HG02588 (cell line): Measurements from ENCODE around the gene TROAP.
"Not testable (repeated sequence)": the region's sequence is repeated elsewhere in the genome, so short reads cannot be mapped to it uniquely, and the experiment has no call there.

Experiments used
- ATAC-seq: cut with Tn5 transposase; IDR thresholded peaks from one replicate; pipeline ENCODE4 v1.9.1; 2021; ENCODE audit warnings: mild to moderate bottlenecking, moderate library complexity; ENCODE audit not compliant: unreplicated experiment

The TROAP gene

DNA sequence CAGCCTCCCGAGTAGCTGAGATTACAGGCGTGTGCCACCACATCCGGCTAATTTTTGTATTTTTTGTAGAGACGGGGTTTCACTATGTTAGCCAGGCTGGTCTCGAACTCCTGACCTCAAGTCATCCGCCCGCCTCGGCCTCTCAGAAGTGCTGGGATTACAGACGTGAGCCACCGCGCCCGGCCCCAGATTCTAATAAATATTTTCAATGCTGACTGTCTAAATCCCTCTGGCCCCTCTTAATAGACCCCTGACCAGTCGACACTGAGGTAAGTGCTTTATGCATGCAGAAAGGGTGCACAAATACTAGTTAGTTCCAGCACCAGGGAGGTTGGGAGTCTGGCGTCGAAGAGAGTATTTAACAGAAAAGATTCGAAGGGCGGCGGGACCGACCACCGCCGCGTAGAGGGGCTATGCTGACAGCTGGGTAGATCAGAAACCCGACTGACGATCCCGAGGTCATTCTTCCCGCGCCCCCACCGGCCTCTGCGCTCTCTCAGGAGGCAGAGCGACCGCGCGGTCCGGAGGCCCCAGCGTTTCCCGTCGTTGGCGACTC, 43.1 kb downstream of the TROAP start:
- ATAC-seq, result peak; percentile 11

DNA sequence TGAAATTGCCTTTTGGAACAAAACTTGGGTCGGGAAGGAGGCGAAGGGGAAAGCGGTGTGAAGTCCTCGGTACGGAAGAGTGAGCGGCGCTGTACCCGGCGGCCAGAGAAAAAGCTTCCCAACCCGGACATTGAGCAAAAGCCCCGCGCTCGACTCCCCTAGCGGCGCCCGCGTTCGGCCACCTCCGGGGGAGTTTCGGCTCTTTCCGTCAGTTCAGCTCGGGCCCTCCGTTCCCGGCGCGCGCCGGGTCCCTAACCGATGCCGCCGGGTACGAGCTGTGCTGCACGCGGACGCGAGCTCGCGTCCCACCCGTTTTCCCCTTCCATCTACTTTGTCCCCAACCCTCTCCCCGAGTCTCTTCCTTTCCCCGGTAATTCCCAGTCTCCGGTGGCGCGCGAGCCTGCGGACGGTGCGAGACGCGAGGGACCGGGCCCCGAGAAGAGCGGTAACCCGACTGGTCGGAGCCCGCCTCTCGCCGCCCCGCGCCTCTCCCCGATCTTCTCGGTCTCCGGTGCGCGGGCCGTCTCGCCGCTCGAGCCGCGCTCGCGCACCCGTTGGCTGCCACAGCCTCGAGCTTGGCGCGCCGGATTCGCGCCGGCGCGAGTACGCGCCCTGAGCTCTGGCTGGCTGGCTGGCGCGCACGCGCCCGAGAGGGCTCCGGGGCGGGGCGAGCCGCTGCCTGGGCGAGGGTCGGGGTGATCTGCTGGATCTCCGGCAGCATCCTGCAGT, 43.8 kb downstream of the TROAP start:
- peak; percentile 60 for ATAC-seq

DNA sequence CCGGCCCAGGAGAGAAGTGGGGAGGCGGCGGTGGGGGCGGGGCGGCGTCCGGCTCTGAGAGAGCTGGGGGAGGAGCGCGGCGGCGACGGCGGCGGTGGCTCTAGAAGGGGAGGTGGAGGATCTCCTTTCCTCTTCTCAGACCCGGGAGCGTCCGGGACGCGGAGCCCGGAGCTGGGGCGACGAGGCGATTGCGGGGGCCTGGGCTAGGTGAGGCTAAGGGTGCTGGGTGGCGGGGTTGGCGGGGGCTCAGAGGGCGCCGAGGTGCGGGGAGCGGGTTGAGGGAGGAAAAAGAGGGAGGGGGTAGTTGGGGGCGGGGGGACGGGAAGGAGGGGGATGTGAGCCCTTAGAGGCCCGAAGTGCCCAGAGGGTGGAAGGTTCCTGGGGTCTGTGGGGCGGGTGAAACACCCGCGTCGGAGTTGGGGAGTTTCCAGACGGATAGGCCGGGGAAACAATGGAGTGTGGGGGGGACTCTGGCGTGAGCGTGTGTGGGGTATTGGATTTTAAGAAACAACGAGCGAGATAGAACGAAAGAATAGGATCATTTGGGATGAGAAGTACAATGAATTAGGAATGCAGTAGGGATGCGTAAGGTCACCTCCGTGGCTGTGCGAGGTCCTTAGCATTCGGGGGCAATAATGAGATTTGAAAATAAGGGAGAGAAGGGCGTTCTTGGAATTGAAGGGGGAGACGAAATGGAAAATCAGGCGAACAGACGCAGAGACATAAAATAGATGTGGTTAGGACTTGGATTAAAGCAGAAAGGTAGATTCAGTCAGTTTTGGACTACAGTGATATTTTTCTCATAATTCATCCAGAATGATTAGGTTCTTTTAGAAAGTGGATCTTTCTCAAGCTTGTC, 44.6 kb downstream of the TROAP start, which contains the start of gene SPATS2:
TSS of gene SPATS2 (plus strand) at position 82 of the 859 bp plus-strand sequence. CDS start 93,551 bp downstream, outside the sequence.
- ATAC-seq, result no peak

DNA sequence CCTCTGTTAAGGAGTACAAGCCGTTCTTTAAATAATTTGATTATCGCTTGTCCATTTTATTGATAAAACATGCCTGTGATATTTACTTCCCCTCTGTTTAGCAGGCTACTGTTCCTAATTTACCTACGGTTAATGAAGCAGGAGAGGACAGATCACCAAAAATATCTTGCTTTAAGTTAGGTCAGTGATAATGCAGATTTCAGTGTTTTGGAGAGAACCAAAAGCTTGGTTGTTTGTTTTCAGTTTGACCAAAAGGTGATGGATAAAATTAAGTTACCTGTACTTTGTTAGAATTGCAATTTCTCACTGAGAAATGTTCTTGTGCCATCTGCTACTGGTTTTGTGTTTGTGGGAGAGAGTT, 45.2 kb downstream of the TROAP start:
- no peak for ATAC-seq

DNA sequence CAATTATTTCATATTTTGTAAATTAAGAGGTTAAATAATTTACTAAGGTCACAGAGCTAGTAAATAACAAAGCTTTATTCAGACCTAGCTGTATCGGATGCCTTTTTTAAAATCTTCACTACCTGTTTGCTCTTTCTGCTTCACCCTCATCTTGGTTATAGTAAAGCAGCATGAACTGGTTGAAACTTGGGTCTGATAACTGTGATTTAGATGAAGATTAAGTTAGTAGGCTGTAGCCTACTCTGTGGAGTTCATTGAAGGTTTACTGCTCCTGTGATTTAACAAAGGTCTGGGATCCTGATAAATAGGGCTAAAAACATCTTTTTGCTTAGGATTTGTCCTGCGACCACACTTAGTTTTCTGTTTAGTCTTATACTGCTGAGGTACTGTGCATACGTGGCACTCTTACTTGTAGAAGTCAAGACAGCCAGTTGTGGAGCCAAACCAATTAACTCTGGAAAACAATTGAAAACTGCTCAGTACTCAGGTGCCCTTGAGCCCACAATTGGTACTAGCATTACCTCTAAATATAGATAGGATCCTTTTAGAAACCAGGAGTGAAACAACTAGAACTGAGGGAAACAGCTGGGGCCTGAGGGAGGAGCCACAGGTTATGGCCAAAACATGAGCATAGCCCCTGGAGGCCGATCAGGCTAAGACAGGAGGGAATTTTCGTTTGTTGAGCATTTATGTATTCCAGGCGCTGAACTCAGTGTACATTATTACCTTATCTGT, 46.5 kb downstream of the TROAP start:
- peak; percentile 46 for ATAC-seq

DNA sequence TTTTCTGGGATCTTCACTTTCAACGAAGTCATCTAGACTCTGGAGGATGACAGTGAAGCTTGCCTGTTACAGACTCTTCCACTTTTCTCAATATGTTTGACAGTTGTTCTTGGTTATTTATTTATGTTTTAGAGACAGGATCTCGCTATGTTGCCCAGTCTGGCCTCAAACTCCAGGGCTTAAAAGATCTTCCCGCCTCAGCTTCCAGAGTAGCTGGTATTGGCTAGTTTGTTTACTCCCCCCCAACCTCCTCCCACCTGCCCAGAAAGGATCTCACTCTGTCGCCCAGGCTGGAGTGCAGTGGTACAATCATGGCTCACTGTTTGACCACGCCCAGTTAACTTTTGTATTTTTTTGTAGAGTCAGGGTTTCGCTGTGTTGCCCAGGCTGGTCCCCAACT, 47.5 kb downstream of the TROAP start:
- no peak for ATAC-seq

DNA sequence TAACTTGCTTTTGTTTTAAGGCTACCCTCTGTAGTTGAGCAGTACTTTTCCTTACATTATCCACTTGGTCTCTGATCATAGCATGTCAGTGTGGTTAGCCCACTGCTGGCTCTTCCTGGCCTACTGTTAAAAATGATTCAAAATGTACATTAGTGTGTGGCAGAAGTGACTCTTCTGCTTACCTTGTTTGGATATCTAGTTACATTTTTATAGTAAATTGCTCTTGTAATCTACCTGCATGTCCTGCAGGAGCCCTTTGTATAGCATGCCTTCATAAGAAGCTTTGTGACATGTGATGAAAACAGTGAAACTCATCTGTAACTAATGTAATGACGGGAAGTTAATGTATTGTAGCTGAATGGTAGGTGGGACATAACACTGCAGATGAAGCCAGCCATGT, 52.4 kb downstream of the TROAP start:
- ATAC-seq, result no peak

DNA sequence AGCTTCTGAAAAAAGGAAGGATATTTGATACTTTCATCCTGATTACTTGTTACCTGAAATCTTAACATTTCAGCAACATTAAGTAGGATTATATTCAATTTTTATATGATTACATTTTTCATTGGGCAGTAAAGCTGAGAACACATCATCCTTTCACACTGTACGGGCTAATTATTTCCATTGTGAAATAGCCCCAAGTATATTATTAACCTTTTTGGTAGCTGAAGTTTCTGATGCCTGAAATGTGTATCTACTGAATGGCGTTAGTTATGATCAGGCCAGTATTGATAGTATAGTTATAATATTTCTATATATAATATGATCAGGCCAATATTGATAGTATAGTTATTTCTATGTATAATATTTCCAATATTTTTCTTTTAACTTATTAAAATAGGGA, 54.3 kb downstream of the TROAP start:
- no peak for ATAC-seq

DNA sequence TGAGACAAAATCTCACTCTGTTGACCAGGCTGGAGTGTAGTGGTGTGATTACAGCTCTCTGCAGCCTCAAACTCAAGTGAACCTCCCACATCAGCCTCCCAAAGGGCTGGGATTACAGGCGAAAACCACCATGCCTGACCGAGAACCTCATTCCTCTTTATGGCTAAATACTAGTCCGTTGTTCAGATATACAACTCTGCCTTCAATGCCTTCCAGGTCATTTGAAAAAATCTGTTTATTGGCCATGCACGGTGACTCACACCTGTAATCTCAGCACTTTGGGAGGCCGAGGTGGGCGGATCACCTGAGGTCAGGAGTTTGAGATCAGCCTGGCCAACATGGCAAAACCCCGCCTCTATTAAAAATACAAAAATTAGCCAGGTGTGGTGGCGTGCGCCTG, 57.1 kb downstream of the TROAP start:
- not testable (repeated sequence) for ATAC-seq
